Type B pancreatic cell (in vitro differentiated cells): ENCODE measurements around the gene PDXK. TPM values are rescaled to one million over a fixed set of nuclear protein-coding genes. Genes with fewer than 3 reads are reported as not detected.
A peak's percentile ranks its signal among the peaks of the same experiment; 100 is the strongest.

Source experiments
- DNase-seq: peaks from one replicate; pipeline ENCODE4 v3.0.0; 2021; ENCODE audit warnings: mixed read lengths; ENCODE audit not compliant: unreplicated experiment; ENCODE audit errors: extremely low spot score
- H3K27ac Mint-ChIP-seq: 2 replicates; pipeline ENCODE4 v1.8.0; 2021; ENCODE audit warnings: mild to moderate bottlenecking, mixed read lengths
- H3K27me3 Mint-ChIP-seq: 2 replicates; pipeline ENCODE4 v1.8.0; 2021; ENCODE audit warnings: mixed read lengths
- H3K36me3 Mint-ChIP-seq: 2 replicates; pipeline ENCODE4 v1.8.0; 2021; ENCODE audit warnings: mixed read lengths
- H3K4me1 Mint-ChIP-seq: one replicate; pipeline ENCODE4 v1.8.0; 2021; ENCODE audit warnings: mixed read lengths; ENCODE audit not compliant: unreplicated experiment
- H3K4me3 Mint-ChIP-seq: 2 replicates; pipeline ENCODE4 v1.8.0; 2021; ENCODE audit warnings: mild to moderate bottlenecking, mixed read lengths
- H3K9me3 Mint-ChIP-seq: 2 replicates; pipeline ENCODE4 v1.8.0; 2021; ENCODE audit warnings: mixed read lengths
- total RNA-seq: library from RNA; stranded (reverse); gene quantifications from 2 replicates; pipeline ENCODE4 v1.2.1, GENCODE V29; 2021; ENCODE audit warnings: low replicate concordance
- TF ChIP-seq, protein P1 (sequence below): fragments of 200-600 bp; sonication (generic); conservative IDR thresholded peaks from 2 replicates; pipeline ENCODE4 v1.5.0; 2021; ENCODE audit warnings: antibody characterized with exemption, mild to moderate bottlenecking

PDXK gene
- total RNA-seq, 1 donor from 2014 or later: 94.4 TPM

GRCh38 chr21:43748622-43749021 lies 29.7 kb downstream of the PDXK start:
- no peaks in the 10 kb centered on the region for H3K4me1 Mint-ChIP-seq
- no peak overlapping the region for H3K27ac Mint-ChIP-seq
- H3K36me3 Mint-ChIP-seq: peaks cover 10% of the 10 kb centered on the region
- H3K4me3 Mint-ChIP-seq: no peak overlapping the region
- no peaks in the 10 kb centered on the region for H3K27me3 Mint-ChIP-seq
- TF ChIP-seq, protein P1, sequence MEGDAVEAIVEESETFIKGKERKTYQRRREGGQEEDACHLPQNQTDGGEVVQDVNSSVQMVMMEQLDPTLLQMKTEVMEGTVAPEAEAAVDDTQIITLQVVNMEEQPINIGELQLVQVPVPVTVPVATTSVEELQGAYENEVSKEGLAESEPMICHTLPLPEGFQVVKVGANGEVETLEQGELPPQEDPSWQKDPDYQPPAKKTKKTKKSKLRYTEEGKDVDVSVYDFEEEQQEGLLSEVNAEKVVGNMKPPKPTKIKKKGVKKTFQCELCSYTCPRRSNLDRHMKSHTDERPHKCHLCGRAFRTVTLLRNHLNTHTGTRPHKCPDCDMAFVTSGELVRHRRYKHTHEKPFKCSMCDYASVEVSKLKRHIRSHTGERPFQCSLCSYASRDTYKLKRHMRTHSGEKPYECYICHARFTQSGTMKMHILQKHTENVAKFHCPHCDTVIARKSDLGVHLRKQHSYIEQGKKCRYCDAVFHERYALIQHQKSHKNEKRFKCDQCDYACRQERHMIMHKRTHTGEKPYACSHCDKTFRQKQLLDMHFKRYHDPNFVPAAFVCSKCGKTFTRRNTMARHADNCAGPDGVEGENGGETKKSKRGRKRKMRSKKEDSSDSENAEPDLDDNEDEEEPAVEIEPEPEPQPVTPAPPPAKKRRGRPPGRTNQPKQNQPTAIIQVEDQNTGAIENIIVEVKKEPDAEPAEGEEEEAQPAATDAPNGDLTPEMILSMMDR: no peak
- no peaks in the 10 kb centered on the region for H3K9me3 Mint-ChIP-seq
- no peak for DNase-seq

DNA sequence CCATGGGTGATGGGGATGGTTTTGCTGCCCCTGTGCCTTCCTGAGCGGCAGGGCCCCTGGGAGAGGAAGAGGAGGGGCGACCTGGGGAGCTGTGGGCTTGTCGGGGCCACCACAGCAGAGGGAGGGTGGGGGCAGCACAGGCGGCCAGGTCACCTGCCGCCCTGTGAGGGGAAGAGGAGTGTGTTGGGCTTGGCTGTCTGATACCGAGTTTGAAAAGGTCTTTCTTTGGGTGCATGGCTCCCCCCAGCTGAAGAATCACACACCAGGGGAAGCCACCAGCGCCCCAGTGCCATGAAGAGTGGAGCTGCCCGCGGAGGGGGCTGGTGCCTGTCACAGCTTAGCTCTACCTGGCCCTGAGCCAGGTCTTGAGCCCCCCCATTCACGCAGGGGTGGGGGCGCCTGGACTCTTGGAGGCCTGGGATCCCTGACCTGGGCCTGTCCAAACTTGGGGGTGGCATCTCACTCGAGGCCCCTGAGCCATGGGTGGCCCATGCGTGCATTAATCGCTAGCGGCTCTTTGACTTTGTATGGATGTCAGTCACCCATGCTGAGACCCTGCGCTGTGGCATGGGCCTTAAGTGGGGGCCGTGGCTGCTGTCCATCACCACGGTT lies 30.8 kb downstream of the PDXK start:
- Mint-ChIP-seq H3K27me3 (no peaks in the 10 kb centered on the region), H3K9me3 (no peaks in the 10 kb centered on the region), H3K36me3 (peaks cover 9% of the 10 kb centered on the region)

GRCh38 chr21:43750339-43751033 lies 31.6 kb downstream of the PDXK start:
- no peak for DNase-seq
- H3K27ac Mint-ChIP-seq: peak overlapping the region; percentile 36
- H3K27me3 Mint-ChIP-seq: no peaks in the 10 kb centered on the region
- H3K4me3 Mint-ChIP-seq: no peak overlapping the region
- no peaks in the 10 kb centered on the region for H3K4me1 Mint-ChIP-seq
- no peaks in the 10 kb centered on the region for H3K9me3 Mint-ChIP-seq
- H3K36me3 Mint-ChIP-seq: peaks cover 7% of the 10 kb centered on the region
- TF ChIP-seq, protein P1: no peak

More for the DNA sequence above, 30.8 kb downstream of the PDXK start:
- DNase-seq: no peak
- TF ChIP-seq, protein P1: no peak
- Mint-ChIP-seq H3K4me1 (no peaks in the 10 kb centered on the region), H3K27ac (no peak overlapping the region), H3K4me3 (no peak overlapping the region)

DNA sequence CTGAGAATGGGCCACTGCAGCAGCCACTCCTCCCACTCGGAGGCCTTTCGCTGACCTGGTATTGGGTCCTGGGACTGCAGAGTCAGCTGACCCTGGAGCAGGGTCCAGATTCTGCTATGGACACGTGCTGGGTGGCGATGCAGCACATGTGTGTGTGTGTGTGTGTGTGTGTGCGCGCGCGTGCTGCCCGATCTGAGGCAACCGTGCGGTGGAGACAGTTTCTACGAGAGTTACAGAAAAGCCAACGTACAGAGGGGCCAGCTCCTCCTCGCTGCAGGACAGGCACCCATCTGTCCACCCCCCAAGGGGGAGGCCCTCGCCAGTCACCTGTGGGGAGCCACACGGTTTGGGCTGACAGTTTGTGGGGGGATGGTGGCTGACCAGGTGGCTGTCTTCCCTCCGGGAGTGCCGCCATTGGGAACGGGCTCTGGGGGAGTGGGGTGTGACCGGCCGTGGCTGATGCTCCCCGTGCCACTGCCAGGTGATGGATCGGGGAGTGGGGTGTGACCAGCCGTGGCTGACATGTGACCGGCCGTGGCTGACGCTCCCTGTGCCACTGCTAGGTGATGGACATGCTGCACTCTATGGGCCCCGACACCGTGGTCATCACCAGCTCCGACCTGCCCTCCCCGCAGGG lies 33.1 kb downstream of the PDXK start:
- H3K4me3 Mint-ChIP-seq: no peak overlapping the region
- H3K27ac Mint-ChIP-seq: no peak overlapping the region
- no peaks in the 10 kb centered on the region for H3K4me1 Mint-ChIP-seq
- H3K36me3 Mint-ChIP-seq: peaks cover 3% of the 10 kb centered on the region
- H3K27me3 Mint-ChIP-seq: no peaks in the 10 kb centered on the region
- TF ChIP-seq, protein P1: no peak
- H3K9me3 Mint-ChIP-seq: no peaks in the 10 kb centered on the region
- no peak for DNase-seq

- Mint-ChIP-seq H3K36me3 (peaks cover 3% of the 10 kb centered on the region), H3K4me3 (no peak overlapping the region), H3K27me3 (no peaks in the 10 kb centered on the region), H3K9me3 (no peaks in the 10 kb centered on the region), H3K27ac (no peak overlapping the region), H3K4me1 (no peaks in the 10 kb centered on the region)
- TF ChIP-seq, protein P1: no peak
- no peak for DNase-seq
These were observed 34.0 kb downstream of the PDXK start for GRCh38 chr21:43752758-43753438.
